ENCODE measurements around the gene RAB11FIP2. TPM values are rescaled to one million over a fixed set of nuclear protein-coding genes. Genes with fewer than 3 reads are reported as not detected.

Gene RAB11FIP2
- total and polyA plus RNA-seq, 2 of the 4 experiments (the other 2 are of a cell fraction): 3.6 to 16.1 TPM

DNA sequence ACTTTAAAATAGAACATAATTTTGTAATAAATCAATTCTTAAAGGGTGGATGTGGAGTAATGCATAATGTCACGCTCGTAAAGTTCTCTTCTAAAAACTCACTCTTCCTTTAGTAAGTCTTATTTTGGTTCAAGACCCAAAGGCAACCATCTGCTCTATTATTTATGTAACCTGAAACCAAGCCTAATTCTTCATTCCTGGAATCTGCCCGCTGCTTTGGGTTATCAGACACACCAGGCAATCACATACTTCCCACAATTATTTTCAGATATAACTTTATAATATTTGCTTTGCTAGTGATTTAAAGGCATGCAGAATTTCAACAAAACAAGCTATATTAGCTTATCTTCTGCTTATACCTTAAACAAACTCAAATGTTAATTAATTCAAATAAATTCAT is 39.0 kb downstream of the RAB11FIP2 start:
- DNase-seq (peak; percentile 12), ATAC-seq (ENCODE audit: low read depth) (no peak)
- BruUV-seq (replicated peaks): no TSS peak
- no peak overlapping the region for H2BK5ac ChIP-seq (ENCODE audit: low read depth, low read length, poor library complexity, severe bottlenecking)
- H3K9me1 ChIP-seq (ENCODE audit: insufficient read depth, low read length): no peaks in the 10 kb centered on the region
- H4K8ac ChIP-seq (ENCODE audit: low read depth in 2 of 2, low read length in 2 of 2): no peak overlapping the region
- H3K36me3 ChIP-seq (ENCODE audit: control insufficient read depth, insufficient read depth, low read length): peaks cover 5% of the 10 kb centered on the region; the same call in 1 of the 2 replicates
- no peak overlapping the region for H2BK120ac ChIP-seq (ENCODE audit: low read depth, low read length)
- no peak overlapping the region for H2AK5ac ChIP-seq (ENCODE audit: low read depth, low read length)
- no peak overlapping the region for H2AK9ac ChIP-seq (replicated peaks; ENCODE audit: low read depth, low read length, poor library complexity)
- no peak overlapping the region for H4K5ac ChIP-seq (ENCODE audit: low read depth, low read length)
- H3K56ac ChIP-seq (ENCODE audit: extremely low read depth, insufficient read depth, low read length): no peak overlapping the region
- no peak overlapping the region for H4K91ac ChIP-seq (ENCODE audit: insufficient read depth, low read depth, low read length)
- dilution Hi-C loops (cut with HindIII; ENCODE audit: low sequenced_read_pairs, unreplicated experiment) (no loop called here), in situ Hi-C loops (cut with MboI; ENCODE audit: low sequenced_read_pairs) (no loop called here), intact Hi-C loops (cut with micrococcal nuclease) (no loop called here)
- no peak overlapping the region for H2AFZ ChIP-seq (replicated peaks; ENCODE audit: low read length, poor library complexity)
- H3K27ac ChIP-seq (ENCODE audit: insufficient read depth, low read length): no peak overlapping the region
- H3K9ac ChIP-seq (ENCODE audit: low read depth, low read length): no peak overlapping the region
- no peak overlapping the region for H3K4me2 ChIP-seq (ENCODE audit: low read depth, low read length)
- no CpG with 5 or more reads among the region's 3 CpGs for WGBS, 2 experiments (ENCODE audit: extremely low coverage in 2 of 2, insufficient read length in 1 of 2)
- no peak overlapping the region for H2BK15ac ChIP-seq (ENCODE audit: low read depth, low read length)
- no peak overlapping the region for H3K18ac ChIP-seq (ENCODE audit: low read depth, low read length)
- H3K4me1 ChIP-seq (ENCODE audit: control insufficient read depth, insufficient read depth, low read length): no peaks in the 10 kb centered on the region
- no peak overlapping the region for H3K4ac ChIP-seq (ENCODE audit: low read depth, low read length)
- no peaks in the 10 kb centered on the region for H3K79me1 ChIP-seq (ENCODE audit: low read depth in 1 of 2, low read length in 2 of 2)
- no peak overlapping the region for H3K4me3 ChIP-seq (ENCODE audit: insufficient read depth, low read depth, low read length)
- TF ChIP-seq MAFK (IDR thresholded peaks at IDR 0.05; ENCODE audit: low read depth, low read length) (no peak), SMC3 (IDR thresholded peaks at IDR 0.05; ENCODE audit: low read depth, low read length) (no peak), MXI1 (IDR thresholded peaks at IDR 0.05; ENCODE audit: borderline replicate concordance, low read depth, low read length) (no peak)
- TF ChIP-seq, protein P1, sequence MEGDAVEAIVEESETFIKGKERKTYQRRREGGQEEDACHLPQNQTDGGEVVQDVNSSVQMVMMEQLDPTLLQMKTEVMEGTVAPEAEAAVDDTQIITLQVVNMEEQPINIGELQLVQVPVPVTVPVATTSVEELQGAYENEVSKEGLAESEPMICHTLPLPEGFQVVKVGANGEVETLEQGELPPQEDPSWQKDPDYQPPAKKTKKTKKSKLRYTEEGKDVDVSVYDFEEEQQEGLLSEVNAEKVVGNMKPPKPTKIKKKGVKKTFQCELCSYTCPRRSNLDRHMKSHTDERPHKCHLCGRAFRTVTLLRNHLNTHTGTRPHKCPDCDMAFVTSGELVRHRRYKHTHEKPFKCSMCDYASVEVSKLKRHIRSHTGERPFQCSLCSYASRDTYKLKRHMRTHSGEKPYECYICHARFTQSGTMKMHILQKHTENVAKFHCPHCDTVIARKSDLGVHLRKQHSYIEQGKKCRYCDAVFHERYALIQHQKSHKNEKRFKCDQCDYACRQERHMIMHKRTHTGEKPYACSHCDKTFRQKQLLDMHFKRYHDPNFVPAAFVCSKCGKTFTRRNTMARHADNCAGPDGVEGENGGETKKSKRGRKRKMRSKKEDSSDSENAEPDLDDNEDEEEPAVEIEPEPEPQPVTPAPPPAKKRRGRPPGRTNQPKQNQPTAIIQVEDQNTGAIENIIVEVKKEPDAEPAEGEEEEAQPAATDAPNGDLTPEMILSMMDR (conservative IDR thresholded peaks at IDR 0.05; ENCODE audit: low read depth, low read length): no peak
- H3K27me3 ChIP-seq (ENCODE audit: control insufficient read depth, insufficient read depth, low read length): no peaks in the 10 kb centered on the region
- no peaks in the 10 kb centered on the region for H3K9me3 ChIP-seq (ENCODE audit: control insufficient read depth, insufficient read depth, low read length)
- no peak overlapping the region for H3K14ac ChIP-seq (replicated peaks; ENCODE audit: low read depth, low read length)
- no peak overlapping the region for H2BK20ac ChIP-seq (ENCODE audit: low read depth, low read length)
- POLR2A ChIA-PET (ENCODE audit: unreplicated experiment): no interaction called here
- no peaks in the 10 kb centered on the region for H4K20me1 ChIP-seq (ENCODE audit: insufficient read depth, low read length)
- H3K23ac ChIP-seq (ENCODE audit: low read depth, low read length): no peak overlapping the region
- CTCF ChIA-PET: interaction anchor here (0.6 kb wide), 1 partner anchor 37 kb away, joined by 5 read pairs; no protein-coding TSS in a partner anchor
